22Rv1 (cell line): ENCODE measurements around the gene RIC1.

Experiments used
- CTCF ChIP-seq: fragments of 450-650 bp; IDR thresholded peaks from 2 replicates; pipeline ENCODE4 v1.5.1; 2017; ENCODE audit warnings: mild to moderate bottlenecking
- ZFX ChIP-seq: fragments of 450-650 bp; IDR thresholded peaks from 2 replicates; pipeline ENCODE4 v1.6.1; 2017; ENCODE audit warnings: antibody characterized with exemption, borderline replicate concordance

- no peak for TF ChIP-seq CTCF
- no peak for TF ChIP-seq ZFX
Measured at GRCh38 chr9:5650356-5651105, 21.6 kb downstream of the RIC1 start.
